CD4-positive, alpha-beta T cell (primary cell): Measurements from ENCODE around the gene VTCN1. TPM values are rescaled to one million over a fixed set of nuclear protein-coding genes. Genes with fewer than 3 reads are reported as not detected.

ENCODE experiments used
- ATAC-seq: fragments of 200-7000 bp; cut with Tn5 transposase; one replicate; pipeline ENCODE4 v1.10.0; 2022; ENCODE audit warnings: mild to moderate bottlenecking; ENCODE audit not compliant: poor library complexity
- CTCF ChIA-PET: fragments of 350-600 bp; sonication (Branson Sonifier 250); formaldehyde crosslinking; loops from one replicate; lab custom pipeline; 2021; ENCODE audit warnings: antibody characterized with exemption, inconsistent platforms; lab: Charles Lee
- POLR2A ChIA-PET: fragments of 350-600 bp; sonication (Branson Sonifier 250); formaldehyde crosslinking; loops from one replicate; lab custom pipeline; 2021; ENCODE audit warnings: antibody characterized with exemption, inconsistent platforms; lab: Charles Lee
- DNase-seq, 14 experiments: peaks; one replicate each; pipeline ENCODE4 v3.0.0-alpha.2; 2013 to 2020; ENCODE audit warnings: mixed read lengths in 2 of 14
- H3K27ac ChIP-seq, 2 donors: one replicate each; pipeline versions ENCODE4 v1.5.1 to v1.7.0; 2013; ENCODE audit warnings: low read length in 2 of 2, low read depth in 1 of 2, mild to moderate bottlenecking in 1 of 2
- H3K27me3 ChIP-seq, 2 experiments: 1 replicate in 1 of 2; 2 replicates in 1 of 2; pipeline versions ENCODE4 v1.6.1 to v1.7.0; 2013; ENCODE audit warnings: low read length in 2 of 2, control low read depth in 1 of 2, mild to moderate bottlenecking in 1 of 2, moderate library complexity in 1 of 2; ENCODE audit not compliant: insufficient read depth in 2 of 2, control insufficient read depth in 1 of 2
- H3K36me3 ChIP-seq: one replicate; pipeline ENCODE4 v1.6.1; 2013; ENCODE audit warnings: low read length, control low read depth; ENCODE audit not compliant: insufficient read depth
- H3K4me1 ChIP-seq: one replicate; pipeline ENCODE4 v1.6.1; 2013; ENCODE audit warnings: low read length, control low read depth; ENCODE audit not compliant: insufficient read depth
- H3K4me3 ChIP-seq: one replicate; pipeline ENCODE4 v1.5.1; 2013; ENCODE audit warnings: mild to moderate bottlenecking, low read length, moderate library complexity
- H3K9me3 ChIP-seq, 2 experiments: 1 replicate in 1 of 2; 2 replicates in 1 of 2; pipeline versions ENCODE4 v1.6.1 to v1.7.0; 2013; ENCODE audit warnings: low read length in 2 of 2, mild to moderate bottlenecking in 2 of 2, control low read depth in 1 of 2, moderate library complexity in 1 of 2; ENCODE audit not compliant: control insufficient read depth in 1 of 2, insufficient read depth in 1 of 2
- H3K27ac Mint-ChIP-seq: one replicate; pipeline ENCODE4 v1.8.0; 2020; ENCODE audit warnings: mixed read lengths
- H3K27me3 Mint-ChIP-seq: one replicate; pipeline ENCODE4 v1.8.0; 2021; ENCODE audit warnings: mixed read lengths
- H3K36me3 Mint-ChIP-seq: one replicate; pipeline ENCODE4 v1.8.0; 2021; ENCODE audit warnings: low read depth, mixed read lengths
- H3K4me1 Mint-ChIP-seq: one replicate; pipeline ENCODE4 v1.8.0; 2021; ENCODE audit warnings: low read depth, mixed read lengths
- H3K4me3 Mint-ChIP-seq: one replicate; pipeline ENCODE4 v1.8.0; 2020; ENCODE audit warnings: mild to moderate bottlenecking, mixed read lengths
- H3K9me3 Mint-ChIP-seq: one replicate; pipeline ENCODE4 v1.8.0; 2020; ENCODE audit warnings: mixed read lengths
- intact Hi-C, 2 experiments: fragments of 100-400 bp; cut with DNase I in 1 of 2; cut with micrococcal nuclease in 1 of 2; formaldehyde crosslinking; loops; one replicate each; pipeline versions ENCODE4 v1.15.1 to v1.9.0; 2023 to 2025; cut with DNase I, micrococcal nuclease
- total RNA-seq, 174 experiments: library from RNA in 2 of 174; stranded (reverse) in 2 of 174; gene quantifications; one replicate each; pipeline ENCODE4 v1.2.3 and lab custom pipeline; 2021 to 2026
- TF ChIP-seq, protein P1 (sequence below): fragments of 200-600 bp; IDR thresholded peaks from one replicate; pipeline ENCODE4 v1.8.0; 2022; ENCODE audit warnings: antibody characterized with exemption, mild to moderate bottlenecking

VTCN1 gene
- total RNA-seq, 2 experiments from 2014 or later, result not detected

DNA sequence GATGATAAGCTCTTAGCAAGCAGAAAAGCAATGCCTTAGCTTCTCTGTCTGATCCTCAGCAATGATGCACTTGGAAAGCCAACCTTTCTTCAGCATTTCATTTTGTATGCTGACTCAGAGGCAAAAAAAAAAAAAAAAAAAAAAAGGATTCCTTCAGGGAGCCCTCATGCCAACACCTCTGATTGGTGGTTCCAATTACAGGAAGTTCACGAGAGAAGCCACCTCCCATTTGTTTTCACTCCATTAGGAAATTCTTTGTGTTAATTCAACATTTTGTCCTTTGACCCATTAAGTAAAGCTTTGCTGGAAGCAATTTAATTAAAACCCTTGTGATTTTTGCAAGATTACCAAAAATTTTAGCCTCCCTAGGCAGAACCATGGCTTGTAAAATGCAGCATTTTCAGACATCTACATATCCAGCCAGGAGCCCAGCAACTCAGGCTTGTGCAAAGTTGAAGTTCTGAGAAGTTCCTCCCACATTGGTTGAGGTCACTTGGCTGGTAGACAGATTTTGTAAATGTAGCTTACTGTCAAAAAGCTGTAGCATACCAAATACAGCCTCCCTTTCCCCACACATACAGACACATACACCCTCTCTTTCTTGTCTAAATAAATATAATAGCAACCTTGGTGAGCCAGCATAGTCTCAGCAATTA is 27.1 kb upstream of the VTCN1 start:
- Histone ChIP-seq H3K9me3 (no peaks in the 10 kb centered on the region), H3K27ac (no peak overlapping the region), H3K4me3 (no peak overlapping the region), H3K36me3 (no peaks in the 10 kb centered on the region), H3K27me3 (peaks cover 0 to 4% of the 10 kb centered on the region in 2 experiments), H3K4me1 (no peaks in the 10 kb centered on the region)
- H3K27ac Mint-ChIP-seq, result no peak overlapping the region
- DNase-seq, result no peak
- no peak for ATAC-seq
- H3K36me3 Mint-ChIP-seq, result no peaks in the 10 kb centered on the region
- H3K27me3 Mint-ChIP-seq, result peaks cover 33% of the 10 kb centered on the region
- TF ChIP-seq, protein P1, sequence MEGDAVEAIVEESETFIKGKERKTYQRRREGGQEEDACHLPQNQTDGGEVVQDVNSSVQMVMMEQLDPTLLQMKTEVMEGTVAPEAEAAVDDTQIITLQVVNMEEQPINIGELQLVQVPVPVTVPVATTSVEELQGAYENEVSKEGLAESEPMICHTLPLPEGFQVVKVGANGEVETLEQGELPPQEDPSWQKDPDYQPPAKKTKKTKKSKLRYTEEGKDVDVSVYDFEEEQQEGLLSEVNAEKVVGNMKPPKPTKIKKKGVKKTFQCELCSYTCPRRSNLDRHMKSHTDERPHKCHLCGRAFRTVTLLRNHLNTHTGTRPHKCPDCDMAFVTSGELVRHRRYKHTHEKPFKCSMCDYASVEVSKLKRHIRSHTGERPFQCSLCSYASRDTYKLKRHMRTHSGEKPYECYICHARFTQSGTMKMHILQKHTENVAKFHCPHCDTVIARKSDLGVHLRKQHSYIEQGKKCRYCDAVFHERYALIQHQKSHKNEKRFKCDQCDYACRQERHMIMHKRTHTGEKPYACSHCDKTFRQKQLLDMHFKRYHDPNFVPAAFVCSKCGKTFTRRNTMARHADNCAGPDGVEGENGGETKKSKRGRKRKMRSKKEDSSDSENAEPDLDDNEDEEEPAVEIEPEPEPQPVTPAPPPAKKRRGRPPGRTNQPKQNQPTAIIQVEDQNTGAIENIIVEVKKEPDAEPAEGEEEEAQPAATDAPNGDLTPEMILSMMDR, result no peak
- CTCF ChIA-PET, result interaction anchor here (0.7 kb wide), 1 partner anchor 9 kb away, joined by 5 read pairs; no protein-coding TSS in a partner anchor
- no peaks in the 10 kb centered on the region for H3K4me1 Mint-ChIP-seq
- no peaks in the 10 kb centered on the region for H3K9me3 Mint-ChIP-seq
- intact Hi-C loops, result no loop called here
- H3K4me3 Mint-ChIP-seq, result no peak overlapping the region
- POLR2A ChIA-PET, result no interaction called here

DNA sequence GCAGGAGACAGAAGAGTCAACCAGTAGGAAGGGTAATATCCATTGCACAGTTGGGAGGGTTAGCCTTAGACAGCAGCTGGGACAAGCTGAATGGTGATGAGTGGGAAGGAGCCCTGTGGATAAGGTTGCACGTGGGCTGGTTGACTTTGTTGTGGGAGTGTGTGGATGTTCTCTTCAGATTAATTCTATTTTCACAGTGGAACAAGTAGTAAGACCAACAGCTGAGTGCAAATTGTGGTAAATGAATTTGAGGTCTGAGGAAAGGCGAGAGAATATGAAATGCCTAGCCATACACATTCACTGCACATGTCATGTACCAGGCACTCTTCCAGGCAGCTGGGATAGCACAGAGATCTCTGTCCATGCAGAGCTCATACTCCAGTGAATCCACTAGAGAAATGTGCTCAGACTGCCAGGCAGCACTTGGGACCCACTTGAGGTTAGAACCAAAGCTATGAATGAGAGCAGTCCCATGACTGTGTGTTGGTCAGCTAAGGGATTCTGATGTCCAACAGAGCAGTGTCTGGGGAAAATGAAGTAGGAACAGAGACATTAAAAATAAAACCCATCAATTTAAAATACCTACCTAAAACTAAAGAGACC is 25.2 kb upstream of the VTCN1 start:
- Mint-ChIP-seq H3K9me3 (no peaks in the 10 kb centered on the region), H3K4me3 (no peak overlapping the region), H3K27me3 (peaks cover 23% of the 10 kb centered on the region), H3K4me1 (no peaks in the 10 kb centered on the region), H3K36me3 (no peaks in the 10 kb centered on the region), H3K27ac (no peak overlapping the region)
- POLR2A ChIA-PET, result no interaction called here
- no peak overlapping the region for H3K27ac ChIP-seq
- CTCF ChIA-PET, result no interaction called here
- DNase-seq (no peak), ATAC-seq (no peak)
- H3K36me3 ChIP-seq, result no peaks in the 10 kb centered on the region
- TF ChIP-seq, protein P1, result no peak
- intact Hi-C loops, result no loop called here
- no peaks in the 10 kb centered on the region for H3K9me3 ChIP-seq
- H3K27me3 ChIP-seq, result no peaks in the 10 kb centered on the region
- no peak overlapping the region for H3K4me3 ChIP-seq
- H3K4me1 ChIP-seq, result no peaks in the 10 kb centered on the region

DNA sequence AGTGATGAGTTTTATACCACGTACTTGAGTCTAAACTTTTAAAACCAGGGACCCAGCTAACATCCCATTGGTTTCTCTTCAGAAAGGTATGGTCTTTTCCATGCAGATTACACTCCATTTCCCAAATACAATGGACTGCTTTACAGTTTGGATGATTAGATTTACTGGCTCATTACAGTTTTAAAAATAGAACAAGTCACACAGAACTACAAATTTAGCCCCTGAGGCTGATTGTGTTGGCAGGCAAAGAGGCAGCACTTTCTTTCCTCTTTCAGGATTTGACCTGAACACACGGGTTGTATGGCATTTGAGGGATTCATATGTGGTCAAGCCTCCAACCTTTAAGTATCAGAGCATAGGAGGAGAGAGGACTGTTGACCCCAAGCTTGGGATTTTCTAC is 21.8 kb upstream of the VTCN1 start:
- Mint-ChIP-seq H3K36me3 (no peaks in the 10 kb centered on the region), H3K27ac (no peak overlapping the region), H3K9me3 (no peaks in the 10 kb centered on the region), H3K4me1 (no peaks in the 10 kb centered on the region), H3K27me3 (peaks cover 13% of the 10 kb centered on the region), H3K4me3 (no peak overlapping the region)
- ChIA-PET POLR2A (no interaction called here), CTCF (no interaction called here)
- no peaks in the 10 kb centered on the region for H3K9me3 ChIP-seq
- no peaks in the 10 kb centered on the region for H3K27me3 ChIP-seq
- H3K4me3 ChIP-seq, result no peak overlapping the region
- TF ChIP-seq, protein P1, result no peak
- ATAC-seq (no peak), DNase-seq (no peak)
- no peaks in the 10 kb centered on the region for H3K4me1 ChIP-seq
- no peaks in the 10 kb centered on the region for H3K36me3 ChIP-seq
- intact Hi-C loops, result no loop called here
- no peak overlapping the region for H3K27ac ChIP-seq
